CD14-positive monocyte (primary cell): ENCODE data around the gene ENAM. TPM values are rescaled to one million over a fixed set of nuclear protein-coding genes. Genes with fewer than 3 reads are reported as not detected.

Experiments used
- DNase-seq, 3 donors: peaks; one replicate each; pipeline ENCODE4 v3.0.0-alpha.2; 2011 to 2022
- H2AFZ ChIP-seq: 2 replicates; pipeline ENCODE4 v1.6.0; 2012; ENCODE audit warnings: mild to moderate bottlenecking, low read depth, low read length, inconsistent platforms; ENCODE audit not compliant: insufficient read depth, poor library complexity, severe bottlenecking
- H3K27ac ChIP-seq, 2 donors: 1 replicate in 1 of 2; 2 replicates in 1 of 2; pipeline ENCODE4 v1.5.1; 2012 to 2013; ENCODE audit warnings: low read length in 2 of 2, control low read depth in 1 of 2, inconsistent platforms in 1 of 2, low read depth in 1 of 2, mild to moderate bottlenecking in 1 of 2
- H3K27me3 ChIP-seq, 2 donors: one replicate each; pipeline versions ENCODE4 v1.6.0 to v1.6.1; 2011 to 2013; ENCODE audit warnings: low read length in 2 of 2; ENCODE audit not compliant: control insufficient read depth in 2 of 2, insufficient read depth in 2 of 2
- H3K36me3 ChIP-seq, 2 donors: replicated peaks in 1 of 2; 1 replicate in 1 of 2; 2 replicates in 1 of 2; pipeline versions ENCODE4 v1.5.1 to v1.6.1; 2012 to 2013; ENCODE audit warnings: low read length in 2 of 2, control low read depth in 1 of 2, inconsistent platforms in 1 of 2, mild to moderate bottlenecking in 1 of 2; ENCODE audit not compliant: insufficient read depth in 2 of 2, control insufficient read depth in 1 of 2
- H3K4me1 ChIP-seq, 2 donors: 1 replicate in 1 of 2; 2 replicates in 1 of 2; pipeline versions ENCODE4 v1.5.1 to v1.6.1; 2012 to 2013; ENCODE audit warnings: low read length in 2 of 2, control low read depth in 1 of 2, inconsistent platforms in 1 of 2, mild to moderate bottlenecking in 1 of 2, moderate library complexity in 1 of 2; ENCODE audit not compliant: insufficient read depth in 2 of 2, control insufficient read depth in 1 of 2
- H3K4me2 ChIP-seq: replicated peaks from 2 replicates; pipeline ENCODE3; 2012; ENCODE audit warnings: low read length, moderate library complexity, mild to moderate bottlenecking; ENCODE audit not compliant: poor library complexity, severe bottlenecking; ENCODE audit errors: extremely low read depth
- H3K4me3 ChIP-seq, 3 experiments: fragments of 200-600 bp in 1 of 3; sonication (generic) in 1 of 3; replicated peaks in 1 of 3; 1 replicate in 2 of 3; 2 replicates in 1 of 3; pipeline ENCODE4 v1.5.1; 2011 to 2013; ENCODE audit warnings: low read length in 3 of 3, mild to moderate bottlenecking in 3 of 3, control low read depth in 2 of 3, low read depth in 2 of 3, inconsistent platforms in 1 of 3, moderate library complexity in 1 of 3
- H3K79me2 ChIP-seq: 2 replicates; pipeline ENCODE4 v1.6.0; 2012; ENCODE audit warnings: mild to moderate bottlenecking, control low read depth, inconsistent platforms, low read length, moderate library complexity; ENCODE audit not compliant: insufficient read depth
- H3K9ac ChIP-seq: 2 replicates; pipeline ENCODE4 v1.6.0; 2017; ENCODE audit warnings: low read length, mild to moderate bottlenecking; ENCODE audit not compliant: insufficient read depth, poor library complexity, severe bottlenecking
- H3K9me3 ChIP-seq, 2 donors: replicated peaks in 1 of 2; 1 replicate in 1 of 2; 2 replicates in 1 of 2; pipeline versions ENCODE4 v1.5.1 to v1.6.1; 2012 to 2013; ENCODE audit warnings: low read length in 2 of 2, control low read depth in 1 of 2; ENCODE audit not compliant: control insufficient read depth in 1 of 2, insufficient read depth in 1 of 2
- H4K20me1 ChIP-seq: 2 replicates; pipeline ENCODE4 v1.6.0; 2012; ENCODE audit warnings: mild to moderate bottlenecking, low read length, control low read depth, moderate library complexity; ENCODE audit not compliant: insufficient read depth
- H3K27ac Mint-ChIP-seq, 7 donors: one replicate each; pipeline ENCODE4 v1.8.0; 2020; ENCODE audit warnings: mild to moderate bottlenecking in 7 of 7, mixed read lengths in 7 of 7, moderate library complexity in 6 of 7, inconsistent platforms in 2 of 7
- H3K27me3 Mint-ChIP-seq, 3 donors: one replicate each; pipeline ENCODE4 v1.8.0; 2021 to 2022; ENCODE audit warnings: low read depth in 3 of 3, mild to moderate bottlenecking in 3 of 3, mixed read lengths in 3 of 3, moderate library complexity in 3 of 3, inconsistent platforms in 1 of 3
- H3K36me3 Mint-ChIP-seq, 2 donors: one replicate each; pipeline ENCODE4 v1.8.0; 2020; ENCODE audit warnings: mixed read lengths in 2 of 2, inconsistent platforms in 1 of 2, mild to moderate bottlenecking in 1 of 2
- H3K4me1 Mint-ChIP-seq: one replicate; pipeline ENCODE4 v1.8.0; 2020; ENCODE audit warnings: mild to moderate bottlenecking, mixed read lengths
- H3K4me3 Mint-ChIP-seq, 2 donors: one replicate each; pipeline ENCODE4 v1.8.0; 2020; ENCODE audit warnings: mild to moderate bottlenecking in 2 of 2, mixed read lengths in 2 of 2, moderate library complexity in 1 of 2
- H3K9me3 Mint-ChIP-seq, 7 donors: one replicate each; pipeline ENCODE4 v1.8.0; 2020 to 2022; ENCODE audit warnings: mixed read lengths in 7 of 7, mild to moderate bottlenecking in 6 of 7, moderate library complexity in 6 of 7, inconsistent platforms in 2 of 7
- CTCF ChIP-seq: fragments of 200-600 bp; IDR thresholded peaks from one replicate; pipeline ENCODE4 v1.8.0; 2022; ENCODE audit warnings: antibody characterized with exemption, mild to moderate bottlenecking
- WGBS: methylation state at CpG from one replicate; pipeline ENCODE4 v1.1.5; 2013; ENCODE audit warnings: missing lambda C conversion rate; ENCODE audit not compliant: insufficient coverage; 5-methylcytosine and 5-hydroxymethylcytosine counted together
- intact Hi-C, 2 donors: fragments of 100-400 bp; cut with micrococcal nuclease; formaldehyde crosslinking; loops; one replicate each; pipeline versions ENCODE4 v1.15.0 to v1.15.1; 2023
- polyA plus RNA-seq, 3 donors: library from polyadenylated mRNA; depleted of rRNA in 1 of 3; unstranded in 2 of 3; stranded (reverse) in 1 of 3; fragments of 300-500 nt in 2 of 3; fragments of >200 nt in 1 of 3; fragmentation: Illumina TruSeq in 2 of 3; gene quantifications; 1 replicate in 2 of 3; 2 replicates in 1 of 3; pipeline ENCODE4 v1.2.3, GENCODE V29; 2012 to 2021

ENAM gene
- polyA plus RNA-seq, 3 donors, result not detected

GRCh38 chr4:70676554-70677090 lies 48.1 kb downstream of the ENAM start:
- H3K9me3 Mint-ChIP-seq, result peaks cover 0 to 2% (median 0%) of the 10 kb centered on the region in 7 donors
- Histone ChIP-seq H3K9me3 (no peaks in the 10 kb centered on the region), H4K20me1 (no peaks in the 10 kb centered on the region), H3K36me3 (no peaks in the 10 kb centered on the region), H3K4me2 (no peak overlapping the region), H3K4me1 (no peaks in the 10 kb centered on the region), H3K9ac (no peak overlapping the region), H3K27ac (no peak overlapping the region), H2AFZ (no peak overlapping the region), H3K27me3 (no peaks in the 10 kb centered on the region), H3K4me3 (no peak overlapping the region), H3K79me2 (no peaks in the 10 kb centered on the region)
- no peak overlapping the region for H3K4me3 Mint-ChIP-seq
- TF ChIP-seq CTCF, result no peak
- no peaks in the 10 kb centered on the region for H3K36me3 Mint-ChIP-seq
- peaks cover 0 to 1% (median 0%) of the 10 kb centered on the region in 3 donors for H3K27me3 Mint-ChIP-seq
- 83% methylated on average over 1 of the region's 6 CpGs for WGBS
- intact Hi-C loops, result no loop called here
- no peak overlapping the region for H3K27ac Mint-ChIP-seq
- H3K4me1 Mint-ChIP-seq, result no peaks in the 10 kb centered on the region
- no peak for DNase-seq

GRCh38 chr4:70678383-70678999 lies 49.9 kb downstream of the ENAM start:
- Histone ChIP-seq H3K4me2 (no peak overlapping the region), H2AFZ (no peak overlapping the region), H3K27me3 (no peaks in the 10 kb centered on the region), H3K4me1 (no peaks in the 10 kb centered on the region), H3K36me3 (no peaks in the 10 kb centered on the region), H3K79me2 (no peaks in the 10 kb centered on the region), H4K20me1 (no peaks in the 10 kb centered on the region), H3K27ac (no peak overlapping the region), H3K9ac (no peak overlapping the region), H3K9me3 (no peaks in the 10 kb centered on the region), H3K4me3 (no peak overlapping the region)
- no CpG with 5 or more reads among the region's 1 CpG for WGBS
- intact Hi-C loops, result no loop called here
- Mint-ChIP-seq H3K27ac (no peak overlapping the region), H3K27me3 (peaks cover 0 to 2% (median 1%) of the 10 kb centered on the region in 3 donors), H3K36me3 (no peaks in the 10 kb centered on the region), H3K9me3 (peaks cover 0 to 1% (median 0%) of the 10 kb centered on the region in 7 donors), H3K4me3 (no peak overlapping the region), H3K4me1 (no peaks in the 10 kb centered on the region)
- no peak for TF ChIP-seq CTCF
- DNase-seq, result no peak
